NCI-H82 (cell line): ENCODE measurements around the gene FAR1.

Experiments
- DNase-seq: peaks from one replicate; lab custom pipeline; 2025; lab: John Stamatoyannopoulos, UW

Gene FAR1

DNA sequence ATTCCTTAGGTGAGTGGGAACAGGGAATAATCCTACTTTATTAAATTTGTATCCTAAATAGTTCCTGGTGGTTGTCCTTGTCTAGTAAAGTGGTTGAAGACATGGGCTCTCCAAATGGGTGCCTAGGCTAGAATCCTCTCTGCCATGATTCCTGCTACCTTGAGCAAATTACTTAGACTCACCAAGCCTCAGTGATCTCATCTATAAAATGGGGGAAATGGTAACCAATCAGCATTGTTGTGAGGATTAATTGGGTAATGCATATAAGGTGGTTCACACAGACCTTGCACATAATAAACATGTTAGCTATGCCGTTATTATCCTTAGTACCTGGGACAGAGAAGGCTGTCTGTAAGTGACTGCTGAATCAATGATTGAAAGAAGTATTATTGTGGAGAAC lies 109.9 kb downstream of the FAR1 start:
- no peak for DNase-seq

DNA sequence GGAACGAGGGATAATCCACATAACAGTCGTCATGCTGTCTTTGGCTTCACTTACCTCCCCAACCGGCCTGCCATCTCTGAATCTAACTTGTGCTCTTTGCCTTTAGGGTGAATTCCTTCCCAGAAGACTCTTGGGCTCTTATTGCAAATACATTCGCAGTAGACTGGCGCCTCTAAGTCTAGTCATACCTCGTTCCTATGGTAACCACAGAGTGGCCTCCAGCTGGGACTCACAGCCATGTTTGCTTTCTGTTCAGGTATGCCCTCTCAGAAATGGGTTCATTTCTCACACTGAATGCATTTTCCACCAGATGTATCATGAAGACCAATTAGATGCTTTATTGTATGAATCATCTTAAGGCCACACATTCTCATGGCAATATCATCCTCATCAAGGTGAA lies 112.7 kb downstream of the FAR1 start:
- no peak for DNase-seq
